Measurements from ENCODE around the gene ATAD3A.

DNA sequence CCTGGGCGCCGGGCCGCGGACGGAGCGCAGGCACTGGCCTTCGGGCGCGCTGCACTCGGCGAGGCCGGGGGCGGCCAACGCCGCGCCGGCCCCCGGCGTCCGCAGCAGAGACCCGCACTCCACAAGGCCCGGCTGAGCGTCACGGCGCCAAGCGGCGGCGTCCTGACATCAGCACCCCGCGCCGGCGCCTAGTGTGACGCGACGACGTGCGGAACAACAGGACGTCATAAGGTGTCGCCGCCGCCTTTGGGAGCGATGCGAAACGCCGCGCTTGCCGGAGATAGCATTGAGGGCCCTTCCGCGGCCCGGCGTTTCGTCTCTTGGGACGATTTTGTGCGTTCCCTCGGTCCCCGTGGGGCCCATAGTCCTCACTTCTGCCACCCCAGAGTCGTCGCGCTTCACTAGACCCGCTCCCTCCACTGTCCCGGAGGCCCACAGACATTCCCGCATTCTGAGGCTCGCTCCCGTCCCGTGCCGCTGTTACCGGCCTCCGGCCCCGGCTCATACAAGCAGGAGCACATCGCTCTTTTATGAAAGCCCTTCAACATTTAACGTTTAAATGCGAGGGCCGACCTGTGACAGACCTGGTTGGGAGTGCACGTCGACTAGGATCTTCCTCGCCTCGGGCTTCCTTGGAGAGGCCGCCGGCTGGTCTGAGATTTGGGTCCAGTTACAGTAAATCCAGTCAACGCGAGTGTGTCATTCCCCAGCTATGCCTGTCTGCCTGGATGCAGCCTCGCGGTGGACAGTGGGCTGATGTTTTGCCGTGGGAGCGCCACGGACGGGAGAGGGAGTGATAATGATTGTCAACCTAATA is 63.0 kb downstream of the ATAD3A start, which contains the start of gene SSU72:
- TF ChIP-seq CTCF (IDR thresholded peaks at IDR 0.05) (no peak), POLR2AphosphoS5 (IDR thresholded peaks at IDR 0.05; ENCODE audit: low read depth, low read length) (peak; percentile 91), TCF7L2 (IDR thresholded peaks at IDR 0.05; ENCODE audit: low read depth, low read length) (peak; percentile 83), SIN3A (IDR thresholded peaks at IDR 0.05; ENCODE audit: borderline replicate concordance, insufficient read depth, low read depth, low read length) (peak; percentile 79; the same call in 1 of the 2 replicates)
- TF ChIP-seq, protein P1, sequence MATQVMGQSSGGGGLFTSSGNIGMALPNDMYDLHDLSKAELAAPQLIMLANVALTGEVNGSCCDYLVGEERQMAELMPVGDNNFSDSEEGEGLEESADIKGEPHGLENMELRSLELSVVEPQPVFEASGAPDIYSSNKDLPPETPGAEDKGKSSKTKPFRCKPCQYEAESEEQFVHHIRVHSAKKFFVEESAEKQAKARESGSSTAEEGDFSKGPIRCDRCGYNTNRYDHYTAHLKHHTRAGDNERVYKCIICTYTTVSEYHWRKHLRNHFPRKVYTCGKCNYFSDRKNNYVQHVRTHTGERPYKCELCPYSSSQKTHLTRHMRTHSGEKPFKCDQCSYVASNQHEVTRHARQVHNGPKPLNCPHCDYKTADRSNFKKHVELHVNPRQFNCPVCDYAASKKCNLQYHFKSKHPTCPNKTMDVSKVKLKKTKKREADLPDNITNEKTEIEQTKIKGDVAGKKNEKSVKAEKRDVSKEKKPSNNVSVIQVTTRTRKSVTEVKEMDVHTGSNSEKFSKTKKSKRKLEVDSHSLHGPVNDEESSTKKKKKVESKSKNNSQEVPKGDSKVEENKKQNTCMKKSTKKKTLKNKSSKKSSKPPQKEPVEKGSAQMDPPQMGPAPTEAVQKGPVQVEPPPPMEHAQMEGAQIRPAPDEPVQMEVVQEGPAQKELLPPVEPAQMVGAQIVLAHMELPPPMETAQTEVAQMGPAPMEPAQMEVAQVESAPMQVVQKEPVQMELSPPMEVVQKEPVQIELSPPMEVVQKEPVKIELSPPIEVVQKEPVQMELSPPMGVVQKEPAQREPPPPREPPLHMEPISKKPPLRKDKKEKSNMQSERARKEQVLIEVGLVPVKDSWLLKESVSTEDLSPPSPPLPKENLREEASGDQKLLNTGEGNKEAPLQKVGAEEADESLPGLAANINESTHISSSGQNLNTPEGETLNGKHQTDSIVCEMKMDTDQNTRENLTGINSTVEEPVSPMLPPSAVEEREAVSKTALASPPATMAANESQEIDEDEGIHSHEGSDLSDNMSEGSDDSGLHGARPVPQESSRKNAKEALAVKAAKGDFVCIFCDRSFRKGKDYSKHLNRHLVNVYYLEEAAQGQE (IDR thresholded peaks at IDR 0.05; ENCODE audit: insufficient read depth in 1 of 2, low read depth in 2 of 2, low read length in 1 of 2): peak in 1 of 2 experiments; percentile 60; a peak in 1 of 4 replicates
